Measurements from ENCODE around the gene WDFY4. TPM values are rescaled to one million over a fixed set of nuclear protein-coding genes. Genes with fewer than 3 reads are reported as not detected.

The WDFY4 gene
- total RNA-seq, 4 donors from 2014 or later, result 1.6 to 5.1 (median 3.0) TPM

GRCh38 chr10:48742891-48743860 is 58.5 kb downstream of the WDFY4 start:
- H3K4me1 ChIP-seq, result no peaks in the 10 kb centered on the region
- H3K27ac ChIP-seq, result no peak overlapping the region
- no peak overlapping the region for H3K4me3 ChIP-seq
- no peak for TF ChIP-seq EP300 (IDR thresholded peaks at IDR 0.05)
- TF ChIP-seq POLR2AphosphoS5 (IDR thresholded peaks at IDR 0.05), result no peak
- TF ChIP-seq CTCF (IDR thresholded peaks at IDR 0.05), result no peak
- no peak for TF ChIP-seq POLR2A (IDR thresholded peaks at IDR 0.05)
- no peaks in the 10 kb centered on the region for H3K9me3 ChIP-seq
- no peak for ATAC-seq
- H3K27me3 ChIP-seq, result no peaks in the 10 kb centered on the region
- 87 to 94% methylated on average over 2 to 3 of the region's 18 CpGs for WGBS, 2 donors (ENCODE audit: low coverage in 1 of 2)
- no peaks in the 10 kb centered on the region for H3K36me3 ChIP-seq

- ATAC-seq, result no peak
- no peak overlapping the region for H3K4me3 ChIP-seq
- no peak overlapping the region for H3K27ac ChIP-seq
- no peaks in the 10 kb centered on the region for H3K4me1 ChIP-seq
- 85 to 87% methylated on average over 5 to 6 of the region's 6 CpGs for WGBS, 2 donors (ENCODE audit: low coverage in 1 of 2)
- no peaks in the 10 kb centered on the region for H3K27me3 ChIP-seq
- no peaks in the 10 kb centered on the region for H3K9me3 ChIP-seq
- H3K36me3 ChIP-seq, result no peaks in the 10 kb centered on the region
- TF ChIP-seq POLR2AphosphoS5 (IDR thresholded peaks at IDR 0.05) (no peak), CTCF (IDR thresholded peaks at IDR 0.05) (no peak), EP300 (IDR thresholded peaks at IDR 0.05) (no peak)
These were observed 59.9 kb downstream of the WDFY4 start for GRCh38 chr10:48744587-48744986.

- no peak for ATAC-seq
- Histone ChIP-seq H3K4me3 (no peak overlapping the region), H3K36me3 (no peaks in the 10 kb centered on the region), H3K9me3 (no peaks in the 10 kb centered on the region), H3K4me1 (no peaks in the 10 kb centered on the region), H3K27me3 (no peaks in the 10 kb centered on the region), H3K27ac (no peak overlapping the region)
- 71 to 77% methylated on average over 5 to 10 of the region's 27 CpGs for WGBS, 2 donors (ENCODE audit: low coverage in 1 of 2)
- no peak for TF ChIP-seq POLR2AphosphoS5 (IDR thresholded peaks at IDR 0.05)
- no peak for TF ChIP-seq CTCF (IDR thresholded peaks at IDR 0.05)
- TF ChIP-seq EP300 (IDR thresholded peaks at IDR 0.05), result no peak
- no peak for TF ChIP-seq POLR2A (IDR thresholded peaks at IDR 0.05)
These were observed 61.1 kb downstream of the WDFY4 start for GRCh38 chr10:48745662-48746245.

- H3K9me3 ChIP-seq, result no peaks in the 10 kb centered on the region
- H3K4me3 ChIP-seq, result no peak overlapping the region
- no peaks in the 10 kb centered on the region for H3K27me3 ChIP-seq
- H3K4me1 ChIP-seq, result no peaks in the 10 kb centered on the region
- ATAC-seq, result no peak
- WGBS, 2 donors (ENCODE audit: low coverage in 1 of 2), result 49 to 84% methylated on average over 2 to 4 of the region's 4 CpGs
- no peak overlapping the region for H3K27ac ChIP-seq
- no peaks in the 10 kb centered on the region for H3K36me3 ChIP-seq
- TF ChIP-seq EP300 (IDR thresholded peaks at IDR 0.05), result no peak
- no peak for TF ChIP-seq POLR2AphosphoS5 (IDR thresholded peaks at IDR 0.05)
- TF ChIP-seq CTCF (IDR thresholded peaks at IDR 0.05), result no peak
- TF ChIP-seq POLR2A (IDR thresholded peaks at IDR 0.05), result no peak
These were observed 63.9 kb downstream of the WDFY4 start for GRCh38 chr10:48748573-48748972.

Measured in gastroesophageal sphincter (tissue), 4 donors.